Nucleus accumbens (tissue), 56 donors: Measurements from ENCODE around the gene FARSB.
A peak's percentile ranks its signal among the peaks of the same experiment; 100 is the strongest.

Source experiments
- DNase-seq, 56 donors: peaks; one replicate each; lab custom pipeline; 2025; lab: John Stamatoyannopoulos, UW

The FARSB gene

DNA sequence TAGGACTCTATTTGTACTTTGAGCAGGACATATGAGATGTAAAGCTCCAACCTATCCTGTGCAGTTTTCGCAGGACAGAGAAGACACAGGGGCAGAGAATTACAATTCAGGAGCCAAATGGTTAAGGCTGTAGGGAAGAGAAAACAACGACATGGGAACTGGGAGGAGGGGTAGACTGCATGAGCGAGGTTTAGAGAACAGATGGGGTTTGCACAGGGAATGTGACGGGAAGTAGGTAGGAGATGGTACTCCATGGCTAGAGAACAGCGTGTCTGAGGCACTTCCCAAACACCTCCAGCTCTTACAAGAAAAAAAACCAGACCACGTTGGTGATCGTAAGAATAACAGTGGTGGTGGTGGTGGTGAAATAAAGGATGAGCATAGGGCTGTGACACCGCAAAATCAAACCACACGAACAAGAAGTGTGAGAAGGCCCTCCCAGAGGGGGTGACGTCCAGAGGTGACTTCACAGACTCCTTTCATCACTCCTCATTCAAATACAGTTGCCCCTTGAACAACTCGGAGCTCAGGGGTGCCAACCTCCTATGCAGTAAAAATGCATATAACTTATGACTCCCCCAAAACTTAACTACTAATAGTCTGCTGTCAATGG lies 92.7 kb downstream of the FARSB start:
- DNase-seq = no peak

DNA sequence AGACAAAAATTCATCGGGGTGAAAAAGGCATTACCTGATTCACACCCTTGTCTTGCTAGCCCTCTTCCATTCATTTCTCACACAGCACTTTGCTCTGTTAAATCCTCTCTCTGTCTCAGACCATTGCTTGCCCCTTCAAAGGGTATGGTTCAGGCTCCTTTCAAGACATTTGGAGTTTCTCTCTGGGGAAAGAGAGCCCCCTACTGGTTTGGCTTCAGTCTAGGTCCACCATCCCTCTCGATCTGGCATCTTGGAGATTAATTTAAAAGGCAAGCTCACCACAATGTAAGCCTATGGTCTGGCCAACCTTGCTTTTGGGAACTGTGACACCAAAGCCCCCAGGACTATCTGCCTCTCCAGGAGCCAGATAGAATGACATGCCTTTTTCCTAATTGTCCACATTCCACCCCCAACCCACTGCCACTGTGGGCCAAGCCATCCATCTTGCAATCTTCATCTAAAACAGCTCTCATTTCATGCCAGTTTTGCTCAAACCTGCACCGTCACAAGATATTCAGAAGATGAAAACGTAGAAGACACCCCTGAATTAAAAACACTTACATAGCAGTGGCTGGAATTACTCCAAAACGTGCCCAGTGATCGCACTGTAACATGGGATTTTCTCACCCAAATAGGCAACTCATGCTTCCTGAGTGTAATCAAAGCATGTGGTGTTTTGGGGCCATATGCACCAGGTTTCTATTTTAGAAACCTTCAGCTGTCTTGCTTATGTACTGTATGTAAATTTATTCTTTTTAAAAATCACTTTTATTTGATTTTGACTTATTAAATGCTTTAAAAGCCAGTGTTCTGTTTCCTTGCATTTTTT lies 93.9 kb downstream of the FARSB start:
- peak in 14 of 56 donors; percentile 2 to 39 (median 12) for DNase-seq

DNA sequence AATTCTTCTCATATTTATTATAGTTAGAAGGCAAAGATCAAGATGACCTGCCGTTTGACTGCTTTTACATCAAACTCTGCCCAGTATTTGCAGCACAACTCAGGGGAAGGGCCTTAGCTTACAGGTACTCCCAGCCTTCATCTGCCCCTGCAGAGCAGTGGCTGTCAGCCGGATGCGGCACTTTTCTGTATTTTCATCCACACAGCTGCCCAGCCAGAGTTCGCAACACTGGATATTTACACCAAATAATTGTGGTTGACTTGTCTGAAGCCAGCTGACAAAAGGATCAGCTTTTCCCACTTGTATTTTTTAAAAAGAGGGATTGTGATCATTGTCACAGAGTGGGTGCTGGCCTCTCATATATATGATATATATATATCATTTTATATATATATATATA lies 94.7 kb downstream of the FARSB start:
- no peak for DNase-seq

DNA sequence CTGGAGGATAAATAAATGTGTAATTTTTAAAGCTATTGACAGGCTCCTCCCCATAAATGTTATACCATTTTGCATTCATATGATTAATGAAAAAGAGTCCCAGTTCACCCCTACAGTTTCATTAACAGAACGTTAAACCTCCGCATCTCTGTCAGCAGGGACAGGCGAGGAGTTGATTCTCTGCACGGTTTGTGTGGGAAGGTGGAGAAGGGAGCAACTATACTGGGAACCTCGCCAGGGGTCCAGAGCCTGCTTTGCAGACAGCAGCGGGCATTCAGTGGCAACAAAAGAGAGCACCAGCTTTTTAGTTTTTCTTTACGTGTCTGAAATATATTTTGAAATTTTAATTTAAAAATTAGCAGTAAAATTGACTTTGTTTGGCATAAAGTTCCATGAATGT lies 101.4 kb downstream of the FARSB start:
- DNase-seq = peak in 1 of 56 donors; percentile 2

DNA sequence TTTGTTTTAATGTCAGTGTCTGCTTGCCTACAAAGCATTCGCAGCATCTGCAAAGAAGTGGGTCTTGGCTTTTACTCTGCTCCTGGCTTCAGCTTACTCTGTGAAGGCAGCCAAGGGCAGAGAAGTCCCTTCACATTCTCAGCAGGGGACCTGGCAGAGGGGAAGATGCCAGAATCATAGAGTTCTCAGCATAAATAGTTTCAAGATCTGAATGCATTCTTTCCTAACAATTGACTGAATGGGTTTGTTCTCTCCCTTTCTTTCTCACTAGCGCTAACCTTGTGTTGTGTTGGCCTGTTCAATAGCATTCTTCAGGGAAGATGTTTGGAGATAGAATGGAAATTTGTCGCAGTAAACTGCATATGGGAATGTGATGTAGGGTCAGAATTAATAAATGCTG lies 106.9 kb downstream of the FARSB start:
- DNase-seq = peak in 2 of 56 donors; percentile 2 to 9

DNA sequence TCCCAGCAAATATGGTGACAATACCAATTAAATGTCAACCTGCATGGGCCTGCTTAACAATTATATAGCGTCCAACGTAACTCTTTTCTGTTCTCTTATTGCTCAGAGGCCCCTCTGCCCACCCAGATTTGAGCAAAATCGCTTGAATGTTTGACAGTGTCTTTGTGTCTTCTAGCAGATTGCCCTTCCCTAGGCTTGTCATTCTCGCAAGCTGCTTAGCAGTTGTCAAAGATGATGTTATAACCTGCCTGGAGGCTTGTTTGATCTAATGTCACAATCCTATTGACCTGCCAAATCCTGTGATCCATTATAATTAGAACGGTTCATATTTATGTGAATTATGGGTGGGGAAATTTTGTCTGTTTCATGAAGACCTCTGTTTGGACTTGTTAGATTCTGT lies 108.8 kb downstream of the FARSB start:
- DNase-seq = no peak

DNA sequence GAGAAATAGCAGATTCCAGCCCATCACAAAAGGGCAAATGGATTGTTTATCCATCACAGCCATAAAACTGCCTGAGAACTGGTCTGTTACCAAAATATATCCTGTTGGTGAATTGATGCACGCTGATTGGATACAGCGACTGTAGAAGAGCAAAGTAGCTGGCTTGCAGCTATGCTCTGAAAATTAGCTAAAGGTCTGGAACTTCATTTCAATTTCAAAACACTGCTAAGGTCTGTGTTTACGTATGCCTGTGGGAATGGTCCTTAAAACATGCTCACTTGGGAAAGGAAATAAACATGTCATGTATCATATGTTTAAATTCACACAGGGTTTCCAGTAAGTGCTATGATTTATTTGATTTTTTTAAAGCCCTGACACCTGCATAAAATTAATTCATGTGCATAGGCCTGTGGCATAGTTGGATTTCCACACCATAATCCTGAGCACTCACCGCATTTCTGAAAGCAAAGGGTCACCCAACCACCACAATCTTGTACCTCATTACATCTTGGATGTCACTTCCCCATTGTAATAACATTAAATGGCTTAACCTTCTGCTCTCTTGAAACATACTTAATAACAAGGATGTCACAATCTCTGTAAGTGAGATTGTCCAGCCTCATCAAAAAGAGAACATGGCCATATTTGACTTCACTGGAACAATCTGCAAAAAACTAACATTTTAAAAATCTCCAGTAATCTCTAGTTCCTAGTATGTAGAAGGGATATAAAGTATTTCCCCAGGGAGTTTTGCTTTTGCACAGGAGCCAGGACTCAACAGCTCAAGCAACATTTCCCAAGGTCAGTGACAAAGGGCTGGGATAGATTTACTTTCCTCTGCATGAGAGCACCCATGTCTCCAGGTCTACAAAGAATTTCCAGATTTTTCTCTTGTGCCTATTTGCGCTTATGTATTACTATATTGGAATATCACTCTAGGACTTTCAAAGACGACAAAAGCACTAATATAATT lies 109.8 kb downstream of the FARSB start:
- DNase-seq = no peak

DNA sequence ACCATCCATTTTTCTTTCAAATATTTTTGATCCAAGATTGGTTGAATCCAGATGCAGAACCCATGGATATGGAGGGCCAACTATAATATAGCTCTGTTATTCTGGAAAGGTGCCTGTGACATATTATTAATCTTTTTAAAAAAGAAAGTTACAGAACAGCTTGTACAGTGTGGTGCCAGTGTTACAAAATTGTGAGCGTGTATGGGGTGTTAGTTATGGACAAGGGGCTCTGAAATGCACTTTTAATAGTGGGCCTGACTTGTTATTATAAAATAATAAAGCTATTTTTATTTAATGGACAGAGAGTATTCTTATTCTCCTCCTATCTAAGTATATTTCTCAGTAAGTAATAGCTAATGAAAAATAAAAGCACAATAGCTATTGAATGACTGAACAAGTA lies 111.2 kb downstream of the FARSB start:
- no peak for DNase-seq

DNA sequence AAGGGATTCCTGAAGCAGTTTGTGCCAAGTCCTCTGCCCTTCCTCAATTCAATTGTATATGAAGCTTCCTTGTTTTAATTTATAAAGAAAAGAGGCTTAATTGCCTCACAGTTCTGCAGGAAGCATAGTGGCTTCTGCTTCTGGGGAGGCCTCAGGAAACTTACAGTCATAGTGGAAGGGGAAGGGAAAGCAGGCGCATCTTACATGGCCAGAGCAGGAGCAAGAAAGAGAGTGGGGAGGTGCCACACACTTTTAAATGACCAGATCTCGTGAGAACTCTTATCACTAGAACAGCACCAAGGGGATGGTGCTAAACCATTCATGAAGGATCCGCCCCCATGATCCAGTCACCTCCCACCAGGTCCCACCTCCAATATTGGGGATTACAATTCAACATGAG lies 117.4 kb downstream of the FARSB start:
- no peak for DNase-seq

DNA sequence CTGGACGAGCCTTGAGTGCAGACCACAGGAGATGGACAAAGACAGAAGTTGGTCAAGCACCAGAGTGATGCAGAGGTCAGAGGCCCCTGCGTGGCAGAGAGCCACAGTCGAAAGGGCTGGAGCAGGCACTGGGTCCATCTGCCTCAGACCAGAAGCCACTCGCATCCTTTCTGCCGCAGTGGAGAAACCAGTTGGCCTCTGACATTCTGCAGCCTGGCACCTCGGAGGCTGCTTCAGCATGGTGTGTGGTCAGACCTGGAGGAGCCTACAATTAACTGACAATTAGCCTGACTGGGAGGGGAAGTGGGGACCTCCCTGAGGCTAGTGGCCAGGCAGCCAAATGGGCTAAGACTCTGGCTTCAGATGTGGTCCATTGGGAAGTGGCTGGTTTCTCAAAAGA lies 120.4 kb downstream of the FARSB start:
- no peak for DNase-seq

DNA sequence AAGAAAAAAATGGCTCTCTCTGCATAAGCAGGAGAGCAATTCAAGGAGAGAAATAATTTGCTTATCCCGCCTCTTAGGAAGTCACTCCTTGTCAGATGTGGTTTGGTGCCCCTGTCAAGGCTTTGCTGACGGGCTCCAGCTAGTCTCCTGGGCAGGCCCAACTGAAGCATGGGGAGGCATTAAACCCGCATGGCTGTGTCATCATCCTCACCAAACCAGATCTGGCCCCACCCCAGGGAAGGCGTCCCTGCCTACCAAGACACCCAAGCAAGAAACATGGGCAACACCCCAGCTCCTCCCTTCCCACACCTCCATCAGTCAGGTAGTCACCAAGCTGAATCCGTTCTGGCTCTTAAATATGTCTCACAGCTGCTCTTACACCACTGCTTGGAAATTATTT lies 123.6 kb downstream of the FARSB start:
- no peak for DNase-seq

DNA sequence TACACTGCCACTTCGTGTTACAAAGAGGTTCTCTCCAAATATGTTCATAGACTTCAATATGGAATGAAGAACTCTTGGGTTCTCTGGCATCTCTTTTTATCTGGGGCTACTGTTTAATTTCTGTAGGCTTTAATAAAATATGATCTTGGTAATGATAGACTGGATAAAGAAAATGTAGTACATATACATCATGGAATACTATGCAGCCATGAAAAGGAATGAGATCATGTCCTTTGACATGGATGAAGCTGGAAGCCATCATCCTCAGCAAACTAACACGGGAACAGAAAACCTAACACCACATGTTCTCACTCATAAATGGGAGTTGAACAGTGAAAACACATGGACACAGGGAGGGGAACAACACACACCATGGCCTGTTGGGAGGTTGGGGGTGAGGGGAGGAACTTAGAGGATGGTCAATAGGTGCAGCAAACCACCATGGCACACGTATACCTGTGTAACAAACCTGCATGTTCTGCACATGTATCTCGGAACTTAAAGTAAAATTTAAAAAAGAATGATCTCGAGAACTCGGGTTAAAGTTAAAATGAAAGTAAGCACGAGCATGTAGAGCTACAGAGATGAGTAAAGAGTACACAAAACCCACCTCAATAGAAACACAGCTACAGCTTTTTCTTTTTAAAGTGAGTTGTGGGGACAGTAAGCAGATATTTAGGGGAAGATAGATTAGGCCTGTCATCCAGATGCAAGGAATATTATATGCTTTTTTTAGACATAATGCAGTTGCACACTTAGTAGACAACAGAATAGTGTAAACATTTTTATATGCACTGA lies 129.2 kb downstream of the FARSB start:
- DNase-seq = no peak

DNA sequence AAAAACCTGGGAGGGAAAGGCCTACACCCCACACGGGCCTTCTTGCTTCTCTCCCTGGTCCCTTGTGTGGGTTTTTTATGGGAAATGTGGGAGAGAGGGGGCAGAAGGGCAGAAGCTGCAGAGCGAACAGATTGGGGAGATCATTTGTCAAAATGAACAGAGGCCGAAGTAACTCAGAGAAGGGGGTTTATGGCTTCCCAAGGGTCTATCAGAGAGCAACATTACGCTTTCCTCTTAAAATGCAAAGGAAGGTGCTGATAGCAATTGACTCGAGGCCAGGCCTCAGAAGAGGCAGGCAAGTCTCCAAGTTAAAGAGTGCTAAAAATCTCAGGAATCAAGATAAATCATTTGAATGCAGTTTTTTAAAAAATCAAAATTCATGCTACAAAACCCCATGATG lies 130.1 kb downstream of the FARSB start:
- DNase-seq = no peak

DNA sequence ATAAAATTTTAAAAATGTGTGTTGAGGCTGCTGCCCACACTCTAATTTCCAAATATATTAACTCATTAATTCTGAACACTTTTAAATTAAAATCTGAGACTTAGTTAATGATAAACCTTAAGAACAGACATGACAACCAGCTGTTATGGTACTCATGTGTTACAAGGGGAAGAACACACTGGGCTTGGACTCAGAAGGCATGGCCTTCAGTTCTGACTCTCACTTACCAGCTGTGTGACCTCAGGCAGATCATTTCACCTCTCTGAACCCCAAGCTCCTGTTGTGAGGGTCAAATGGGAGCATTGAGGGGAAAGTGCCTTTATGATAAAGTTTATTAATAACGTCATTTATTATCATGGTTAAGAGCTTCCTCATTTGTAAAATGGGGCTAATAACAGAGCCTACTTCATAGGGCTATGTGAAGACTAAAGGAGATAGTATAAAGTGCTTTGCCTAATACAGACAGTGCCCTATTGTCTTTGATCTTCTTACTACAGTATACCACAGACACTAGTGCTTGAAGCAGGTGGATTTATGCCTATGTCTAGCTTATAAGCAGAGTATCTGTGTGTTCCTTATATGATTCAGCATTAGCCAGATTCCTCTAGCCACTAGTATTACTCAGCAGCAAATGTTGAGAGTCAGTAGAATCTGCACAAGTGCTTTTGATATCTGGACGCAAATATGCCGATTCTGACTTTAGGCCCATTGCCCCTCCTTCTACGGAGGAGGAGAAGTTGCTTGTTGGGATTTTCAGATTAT lies 131.9 kb downstream of the FARSB start:
- DNase-seq = no peak

DNA sequence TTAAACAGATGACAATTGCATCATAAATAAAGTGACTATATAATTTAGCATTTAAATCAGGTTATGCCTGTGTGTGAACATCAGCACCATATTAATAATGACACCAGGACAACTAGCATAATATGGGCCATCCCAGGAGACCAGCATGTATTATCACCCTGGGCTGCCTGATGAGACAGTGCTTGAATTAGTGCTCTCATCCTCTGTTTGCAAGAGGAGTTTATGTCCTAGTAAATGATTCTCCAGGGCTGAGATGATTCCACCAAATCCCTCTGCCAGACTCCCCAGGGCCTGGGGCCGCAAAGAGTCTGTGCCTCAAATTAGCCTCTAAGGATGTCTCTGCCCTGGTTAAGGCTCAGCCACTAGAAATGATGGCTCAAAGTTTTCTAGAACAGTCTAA lies 133.8 kb downstream of the FARSB start:
- no peak for DNase-seq

DNA sequence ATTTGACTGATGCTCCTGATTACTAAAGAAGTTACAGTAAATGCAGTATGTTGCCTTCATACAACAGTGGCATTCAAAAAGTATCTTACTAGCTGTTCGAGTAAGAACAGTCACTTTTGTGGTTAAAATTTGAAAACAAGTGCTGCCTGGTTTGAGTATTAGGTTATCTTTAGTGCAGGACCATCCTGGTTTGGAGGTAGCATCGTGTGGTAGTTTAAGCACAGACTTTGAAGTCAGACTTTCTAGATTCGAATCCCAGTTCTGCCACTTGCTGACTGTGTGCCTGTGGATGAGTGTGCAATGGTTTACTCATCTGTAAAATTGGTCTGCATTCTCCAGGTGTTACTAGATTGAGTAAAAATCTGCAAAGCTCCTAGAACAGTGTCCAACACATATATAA lies 134.8 kb downstream of the FARSB start:
- no peak for DNase-seq
